Measurements from ENCODE around the gene IL17RC. TPM values are rescaled to one million over a fixed set of nuclear protein-coding genes. Genes with fewer than 3 reads are reported as not detected.

Gene IL17RC
- total RNA-seq, 1 experiment from 2014 or later: 17.6 TPM

DNA sequence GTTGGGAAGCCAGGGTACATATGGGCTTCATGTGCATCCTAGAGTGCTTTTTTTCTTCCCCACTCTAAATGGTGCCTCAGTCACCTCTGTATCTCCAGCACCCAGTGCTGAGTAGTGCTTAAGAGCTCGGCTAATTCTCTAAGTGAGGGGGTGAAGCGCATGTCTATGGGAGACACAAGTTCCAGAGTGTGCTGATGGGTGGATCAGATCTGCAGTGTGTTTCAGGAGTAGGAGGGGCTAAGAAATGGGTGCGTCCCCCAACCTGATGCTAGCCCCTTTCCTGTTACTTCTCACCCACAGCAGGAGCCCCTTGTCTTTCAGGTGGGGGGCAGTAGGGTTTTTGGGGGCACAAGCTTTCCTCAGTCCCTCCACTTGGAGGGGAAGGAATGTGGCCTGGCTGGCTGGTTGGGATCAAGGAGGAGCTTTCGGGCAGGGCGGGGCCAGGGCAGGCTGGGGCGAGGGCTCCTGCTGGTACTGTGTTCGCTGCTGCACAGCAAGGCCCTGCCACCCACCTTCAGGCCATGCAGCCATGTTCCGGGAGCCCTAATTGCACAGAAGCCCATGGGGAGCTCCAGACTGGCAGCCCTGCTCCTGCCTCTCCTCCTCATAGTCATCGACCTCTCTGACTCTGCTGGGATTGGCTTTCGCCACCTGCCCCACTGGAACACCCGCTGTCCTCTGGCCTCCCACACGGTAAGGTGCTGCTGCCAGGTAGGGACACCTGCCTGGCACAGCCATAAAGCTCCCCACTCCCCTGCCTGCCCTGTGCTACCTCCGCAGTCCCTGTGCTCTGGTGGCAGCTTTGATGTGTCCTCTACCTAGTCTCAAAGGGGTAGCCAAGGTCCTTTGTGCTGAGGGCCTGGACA lies 14.3 kb upstream of the IL17RC start, which contains the start of gene IL17RE:
TSS of gene IL17RE (plus strand) at position 477 of the 866 bp plus-strand sequence. CDS start at position 562, 85 bp downstream.
- Histone ChIP-seq H3K9me3 (ENCODE audit: control insufficient read depth in 1 of 2, insufficient read depth in 1 of 2, low read depth in 1 of 2, low read length in 2 of 2) (no peaks in the 10 kb centered on the region), H3K79me2 (ENCODE audit: insufficient read depth, low read length) (no peaks in the 10 kb centered on the region), H3K27ac (ENCODE audit: low read depth, low read length) (peak within 1 kb of the TSS; percentile 71), H3K36me3 (ENCODE audit: control insufficient read depth in 1 of 2, insufficient read depth in 2 of 2, low read length in 2 of 2) (peaks cover 0 to 3% of the 10 kb centered on the region in 2 experiments; a peak in 1 of 4 replicates), H3K4me2 (ENCODE audit: low read length) (peak within 1 kb of the TSS; percentile 93), H3K9ac (ENCODE audit: low read length) (peak within 1 kb of the TSS; percentile 65), H4K20me1 (ENCODE audit: insufficient read depth) (no peaks in the 10 kb centered on the region), H3K27me3 (ENCODE audit: insufficient read depth, low read length) (no peaks in the 10 kb centered on the region), H2AFZ (ENCODE audit: low read depth, low read length, poor library complexity, severe bottlenecking) (peak within 1 kb of the TSS; percentile 86), H3K9me2 (ENCODE audit: insufficient read depth) (no peaks in the 10 kb centered on the region), H3K4me3 (replicated peaks in 1 of 2; ENCODE audit: low read depth in 1 of 2, low read length in 2 of 2) (peak within 1 kb of the TSS; percentile 67 to 73), H3K4me1 (ENCODE audit: control insufficient read depth in 1 of 2, insufficient read depth in 2 of 2, low read length in 2 of 2) (peaks cover 16 to 30% of the 10 kb centered on the region in 2 experiments; a peak in 3 of 4 replicates)
- ChIA-PET CTCF (interaction anchor here (0.8 to 2.1 kb wide), 2 partner anchors 44 to 54 kb away, joined by 3 to 9 read pairs; no protein-coding TSS in a partner anchor), RAD21 (ENCODE audit: low non-redundant PET in 1 of 2, low total read pairs in 2 of 2, uncharacterized antibody in 2 of 2, unreplicated experiment in 2 of 2) (interaction anchor here in 1 of 2 experiments (1.1 kb wide), 1 partner anchor 31 kb away, joined by 4 read pairs; the partner anchor contains the start of gene CRELD1), POLR2A (interaction anchor here (0.9 to 2.0 kb wide), 5 partner anchors 11 to 59 kb away, joined by 3 to 6 read pairs (median 4); partner anchors contain the start of genes JAGN1 and RPUSD3)
- DNase-seq (ENCODE audit: low read depth, low spot score) (no peak), ATAC-seq (peak; percentile 91)
- no TSS peak for BruUV-seq (replicated peaks)
- intact Hi-C loops (cut with micrococcal nuclease): no loop called here
- TF ChIP-seq POLR2AphosphoS5 (IDR thresholded peaks at IDR 0.05; ENCODE audit: low read depth, low read length) (peak; percentile 73), JUND (IDR thresholded peaks at IDR 0.05) (no peak), EGR1 (IDR thresholded peaks at IDR 0.05; ENCODE audit: low read depth) (0 out of 2 replicates have a peak, but pooled peaks have one; percentile 22), ZNF274 (IDR thresholded peaks at IDR 0.05; ENCODE audit: low read depth, low read length) (no peak)
- TF ChIP-seq, protein P1, sequence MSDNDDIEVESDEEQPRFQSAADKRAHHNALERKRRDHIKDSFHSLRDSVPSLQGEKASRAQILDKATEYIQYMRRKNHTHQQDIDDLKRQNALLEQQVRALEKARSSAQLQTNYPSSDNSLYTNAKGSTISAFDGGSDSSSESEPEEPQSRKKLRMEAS (IDR thresholded peaks at IDR 0.05): peak; percentile 33; the same call in 1 of the 2 replicates

DNA sequence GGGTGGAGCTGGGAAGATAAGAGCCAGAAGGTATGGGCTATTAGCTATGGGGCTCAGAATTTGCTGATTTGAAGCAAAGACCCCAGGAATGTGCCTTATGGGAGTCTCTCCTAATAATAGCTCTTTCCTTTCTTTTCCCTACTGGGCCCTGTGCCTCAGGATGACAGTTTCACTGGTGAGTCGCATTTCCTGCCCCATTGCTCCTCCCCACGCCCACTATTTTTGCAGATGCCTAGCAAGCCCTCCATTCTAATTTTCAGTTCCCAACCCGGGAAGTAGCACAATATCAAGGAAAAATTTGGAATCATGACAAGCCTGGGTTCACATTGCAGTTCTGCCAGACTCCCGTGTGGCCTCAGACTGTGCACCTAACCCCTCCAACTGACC lies 13.7 kb upstream of the IL17RC start:
- TF ChIP-seq EZH2 (IDR thresholded peaks at IDR 0.05) (no peak), EGR1 (IDR thresholded peaks at IDR 0.05; ENCODE audit: low read depth) (peak; percentile 34; the same call in 1 of the 2 replicates)
- peak overlapping the region; percentile 71 for H3K27ac ChIP-seq (ENCODE audit: low read depth, low read length)
- RAD21 ChIA-PET (ENCODE audit: low non-redundant PET in 1 of 2, low total read pairs in 2 of 2, uncharacterized antibody in 2 of 2, unreplicated experiment in 2 of 2): interaction anchor here in 1 of 2 experiments (1.1 kb wide), 1 partner anchor 30 kb away, joined by 4 read pairs; the partner anchor contains the start of gene CRELD1
- peaks cover 11 to 24% of the 10 kb centered on the region in 2 experiments; a peak in 3 of 4 replicates for H3K4me1 ChIP-seq (ENCODE audit: control insufficient read depth in 1 of 2, insufficient read depth in 2 of 2, low read length in 2 of 2)
- DNase-seq (ENCODE audit: low read depth, low spot score): no peak
- H3K9me3 ChIP-seq (ENCODE audit: control insufficient read depth in 1 of 2, insufficient read depth in 1 of 2, low read depth in 1 of 2, low read length in 2 of 2): no peaks in the 10 kb centered on the region
- intact Hi-C loops (cut with micrococcal nuclease): no loop called here
- H3K79me2 ChIP-seq (ENCODE audit: insufficient read depth, low read length): no peaks in the 10 kb centered on the region
- H3K27me3 ChIP-seq (ENCODE audit: insufficient read depth, low read length): no peaks in the 10 kb centered on the region
- peak overlapping the region; percentile 67 to 73 for H3K4me3 ChIP-seq (replicated peaks in 1 of 2; ENCODE audit: low read depth in 1 of 2, low read length in 2 of 2)
- H3K36me3 ChIP-seq (ENCODE audit: control insufficient read depth in 1 of 2, insufficient read depth in 2 of 2, low read length in 2 of 2): peaks cover 0 to 3% of the 10 kb centered on the region in 2 experiments; a peak in 1 of 4 replicates
- CTCF ChIA-PET: interaction anchor here (0.8 to 2.1 kb wide), 2 partner anchors 43 to 54 kb away, joined by 3 to 9 read pairs; no protein-coding TSS in a partner anchor
- ATAC-seq: peak; percentile 38
- no peaks in the 10 kb centered on the region for H4K20me1 ChIP-seq (ENCODE audit: insufficient read depth)
- H2AFZ ChIP-seq (ENCODE audit: low read depth, low read length, poor library complexity, severe bottlenecking): no peak overlapping the region
- POLR2A ChIA-PET: interaction anchor here (0.9 to 2.0 kb wide), 6 partner anchors 12 to 59 kb away, joined by 3 to 6 read pairs (median 4); partner anchors contain the start of genes IL17RC, JAGN1 and RPUSD3
- peak overlapping the region; percentile 65 for H3K9ac ChIP-seq (ENCODE audit: low read length)
- BruUV-seq (replicated peaks): no TSS peak
- no peaks in the 10 kb centered on the region for H3K9me2 ChIP-seq (ENCODE audit: insufficient read depth)
- H3K4me2 ChIP-seq (ENCODE audit: low read length): peak overlapping the region; percentile 93
